C1 segment of cervical spinal cord (tissue), 14 donors: ENCODE measurements around the gene DOCK9.
"Not testable (repeated sequence)": the region's sequence is repeated elsewhere in the genome, so short reads cannot be mapped to it uniquely, and the experiment has no call there.

Source experiments
- DNase-seq, 14 donors: peaks; one replicate each; lab custom pipeline; 2025; lab: John Stamatoyannopoulos, UW

Gene DOCK9

GRCh38 chr13:98825659-98826058 lies 152.2 kb downstream of the DOCK9 start:
- DNase-seq, result no peak

GRCh38 chr13:98824376-98825160 lies 153.3 kb downstream of the DOCK9 start:
- no peak for DNase-seq

- DNase-seq, result no peak
These were observed 154.4 kb downstream of the DOCK9 start for GRCh38 chr13:98823442-98823841.

- no peak for DNase-seq
These were observed 155.6 kb downstream of the DOCK9 start for GRCh38 chr13:98822225-98822606.

GRCh38 chr13:98821372-98822224 lies 156.3 kb downstream of the DOCK9 start:
- DNase-seq, result no peak

- DNase-seq, result no peak
These were observed 157.0 kb downstream of the DOCK9 start for GRCh38 chr13:98820744-98821371.

GRCh38 chr13:98820300-98820699 lies 157.6 kb downstream of the DOCK9 start:
- DNase-seq, result no peak

- DNase-seq, result peak in 1 of 14 donors; percentile 13
These were observed 158.4 kb downstream of the DOCK9 start for GRCh38 chr13:98819382-98820010.

GRCh38 chr13:98816406-98816805 lies 161.5 kb downstream of the DOCK9 start:
- no peak for DNase-seq

GRCh38 chr13:98813993-98814392 lies 163.9 kb downstream of the DOCK9 start:
- no peak for DNase-seq

- not testable (repeated sequence) for DNase-seq
These were observed 165.6 kb downstream of the DOCK9 start for GRCh38 chr13:98812186-98812790.

GRCh38 chr13:98810746-98811145 lies 167.1 kb downstream of the DOCK9 start:
- no peak for DNase-seq

GRCh38 chr13:98809345-98809777 lies 168.5 kb downstream of the DOCK9 start:
- no peak for DNase-seq

- DNase-seq, result no peak
These were observed 170.1 kb downstream of the DOCK9 start for GRCh38 chr13:98807774-98808173.

- no peak for DNase-seq
These were observed 173.5 kb downstream of the DOCK9 start for GRCh38 chr13:98804336-98804855.

- DNase-seq, result no peak
These were observed 173.9 kb downstream of the DOCK9 start for GRCh38 chr13:98803921-98804320.

GRCh38 chr13:98803111-98803561 lies 174.7 kb downstream of the DOCK9 start:
- no peak for DNase-seq

- no peak for DNase-seq
These were observed 175.3 kb downstream of the DOCK9 start for GRCh38 chr13:98802559-98802958.

- no peak for DNase-seq
These were observed 176.0 kb downstream of the DOCK9 start for GRCh38 chr13:98801626-98802418.

GRCh38 chr13:98800078-98800477 lies 177.8 kb downstream of the DOCK9 start:
- no peak for DNase-seq
